ENCODE measurements around the gene KHNYN.

DNA sequence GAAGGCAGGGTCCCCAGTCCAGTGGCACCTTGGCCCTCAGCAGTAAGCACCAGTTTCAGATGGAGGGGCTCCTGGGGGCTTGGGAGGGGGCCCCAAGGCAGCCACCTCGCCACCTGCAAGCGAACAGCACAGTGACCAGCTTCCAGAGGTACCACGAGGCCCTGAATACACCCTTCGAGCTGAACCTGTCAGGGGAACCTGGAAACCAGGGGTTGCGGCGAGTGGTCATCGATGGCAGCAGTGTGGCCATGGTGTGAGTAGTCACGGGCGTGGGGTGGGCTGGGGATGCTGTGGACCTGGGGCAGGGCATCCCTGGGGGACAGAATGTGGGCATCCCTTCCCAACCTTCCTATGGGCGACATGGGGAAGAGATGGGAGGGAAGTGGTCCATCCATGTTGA lies 19.8 kb upstream of the KHNYN start:
- TF ChIP-seq CTCF (IDR thresholded peaks at IDR 0.05; ENCODE audit: control extremely low read depth in 1 of 3, insufficient read depth in 1 of 3, low read depth in 1 of 3, low read length in 3 of 3) (no peak), TCF12 (IDR thresholded peaks at IDR 0.05; ENCODE audit: low read depth, low read length) (no peak), EZH2 (IDR thresholded peaks at IDR 0.05; ENCODE audit: low read depth, low read length, severe bottlenecking) (no peak), POLR2A (IDR thresholded peaks at IDR 0.05; ENCODE audit: control extremely low read depth in 1 of 2, low read depth in 2 of 2, low read length in 2 of 2) (no peak), ATF2 (IDR thresholded peaks at IDR 0.05; ENCODE audit: low read length) (no peak), SRF (IDR thresholded peaks at IDR 0.05; ENCODE audit: low read depth, low read length) (no peak)
